ENCODE data around the gene IFIT1.
"Not testable (repeated sequence)": the region's sequence is repeated elsewhere in the genome, so short reads cannot be mapped to it uniquely, and the experiment has no call there.

Gene IFIT1, protein sequence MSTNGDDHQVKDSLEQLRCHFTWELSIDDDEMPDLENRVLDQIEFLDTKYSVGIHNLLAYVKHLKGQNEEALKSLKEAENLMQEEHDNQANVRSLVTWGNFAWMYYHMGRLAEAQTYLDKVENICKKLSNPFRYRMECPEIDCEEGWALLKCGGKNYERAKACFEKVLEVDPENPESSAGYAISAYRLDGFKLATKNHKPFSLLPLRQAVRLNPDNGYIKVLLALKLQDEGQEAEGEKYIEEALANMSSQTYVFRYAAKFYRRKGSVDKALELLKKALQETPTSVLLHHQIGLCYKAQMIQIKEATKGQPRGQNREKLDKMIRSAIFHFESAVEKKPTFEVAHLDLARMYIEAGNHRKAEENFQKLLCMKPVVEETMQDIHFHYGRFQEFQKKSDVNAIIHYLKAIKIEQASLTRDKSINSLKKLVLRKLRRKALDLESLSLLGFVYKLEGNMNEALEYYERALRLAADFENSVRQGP

DNA sequence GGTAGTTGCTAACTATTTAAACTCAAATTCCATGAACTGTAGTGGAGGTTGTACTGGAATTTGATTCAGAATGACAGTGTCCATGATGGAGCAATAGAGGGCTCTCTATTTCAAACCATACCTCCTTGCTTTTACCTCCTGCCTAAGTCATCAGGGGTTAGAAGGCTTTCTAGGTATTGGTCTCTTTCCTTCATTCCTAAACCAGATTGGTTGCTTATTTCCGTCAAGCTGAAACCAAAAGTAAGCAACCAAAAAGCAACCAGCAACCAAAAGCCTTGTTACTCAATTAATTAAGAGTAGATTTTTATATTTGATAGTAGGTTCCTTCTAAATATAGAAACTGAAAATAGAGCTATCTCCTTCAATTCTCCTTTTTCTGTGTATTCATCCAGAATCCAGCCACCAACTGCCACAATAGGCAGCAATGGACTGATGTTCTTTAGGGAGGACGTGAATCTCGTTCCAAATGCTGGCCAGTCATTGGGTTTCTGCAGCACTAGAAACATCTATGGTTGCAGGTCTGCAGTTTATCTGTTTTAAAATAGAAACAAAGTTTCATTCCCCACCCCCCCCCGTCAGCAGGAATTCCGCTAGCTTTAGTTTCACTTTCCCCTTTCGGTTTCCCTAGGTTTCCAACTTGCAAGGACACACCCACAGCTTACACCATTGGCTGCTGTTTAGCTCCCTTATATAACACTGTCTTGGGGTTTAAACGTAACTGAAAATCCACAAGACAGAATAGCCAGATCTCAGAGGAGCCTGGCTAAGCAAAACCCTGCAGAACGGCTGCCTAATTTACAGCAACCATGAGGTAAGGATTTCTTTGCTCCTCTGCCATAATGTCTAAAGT is at the start of gene IFIT1:
IFIT1 (plus strand) TSS at position 717 of the 850 bp plus-strand sequence; CDS start at position 807, 90 bp downstream.
- peak; percentile 92 for DNase-seq (ENCODE audit: low spot score)

DNA sequence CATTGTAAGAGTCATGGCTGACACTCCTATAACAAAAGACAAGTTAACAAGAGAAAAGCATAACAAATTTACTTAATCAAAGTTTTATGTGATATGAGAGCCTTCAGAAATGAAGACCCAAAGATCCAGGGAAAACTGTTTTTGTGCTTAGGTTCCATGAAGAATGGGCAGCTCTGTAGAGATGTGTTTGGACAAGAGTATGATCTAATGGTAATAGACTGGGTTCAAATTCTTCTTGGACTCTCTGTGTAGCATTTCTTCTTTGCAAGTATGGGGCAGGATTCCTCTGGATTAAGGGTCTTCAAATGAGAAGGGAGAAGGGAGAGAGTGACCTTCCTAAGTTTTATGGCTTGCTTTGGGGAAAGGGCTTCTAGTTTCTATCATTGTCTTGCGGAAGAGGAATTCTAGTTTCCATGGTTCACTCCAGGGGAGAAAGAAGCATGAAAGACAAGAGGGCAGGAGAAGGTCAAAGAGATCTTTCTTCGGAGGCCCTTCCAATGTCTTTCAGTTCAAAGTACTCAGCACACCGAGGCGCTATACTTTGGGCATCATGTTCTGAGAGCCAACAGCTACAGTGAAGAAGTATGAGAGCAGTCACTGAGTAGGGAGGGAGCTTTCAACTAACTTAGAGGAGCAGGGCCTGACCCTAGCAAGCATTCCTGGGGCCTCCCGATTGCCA is 49.2 kb upstream of the IFIT1 start:
- DNase-seq (ENCODE audit: low spot score): no peak

- no peak for DNase-seq (ENCODE audit: low spot score)
Measured at GRCh38 chr10:89344156-89344555, 48.3 kb upstream of the IFIT1 start.

GRCh38 chr10:89345367-89346000 is 46.9 kb upstream of the IFIT1 start:
- no peak for DNase-seq (ENCODE audit: low spot score)

GRCh38 chr10:89346405-89347254 is 45.8 kb upstream of the IFIT1 start:
- no peak for DNase-seq (ENCODE audit: low spot score)

GRCh38 chr10:89347701-89348457 is 44.5 kb upstream of the IFIT1 start:
- no peak for DNase-seq (ENCODE audit: low spot score)

- DNase-seq (ENCODE audit: low spot score): no peak
Measured at GRCh38 chr10:89348481-89348880, 43.9 kb upstream of the IFIT1 start.

DNA sequence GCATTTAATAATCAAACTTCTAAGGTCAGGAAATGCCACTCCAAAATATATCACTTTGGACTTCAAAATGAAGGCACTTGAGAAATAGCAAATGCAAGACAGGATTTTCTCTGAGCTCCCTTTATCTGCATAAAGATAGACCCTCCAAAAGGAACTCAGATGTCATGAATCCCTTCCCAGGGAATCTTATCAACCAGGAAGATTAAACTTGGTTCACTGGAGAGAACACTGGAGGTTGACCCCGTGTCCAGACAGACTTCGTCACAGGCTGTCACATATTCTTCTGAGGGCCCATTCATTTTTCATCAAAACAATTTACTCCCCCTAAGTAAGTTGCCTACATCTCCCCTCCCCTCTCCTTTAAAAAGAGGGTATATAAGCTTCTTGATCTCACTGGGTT is 43.4 kb upstream of the IFIT1 start:
- DNase-seq (ENCODE audit: low spot score): no peak

- DNase-seq (ENCODE audit: low spot score): not testable (repeated sequence)
Measured at GRCh38 chr10:89350631-89351315, 41.6 kb upstream of the IFIT1 start.

- no peak for DNase-seq (ENCODE audit: low spot score)
Measured at GRCh38 chr10:89351412-89351779, 41.0 kb upstream of the IFIT1 start.

DNA sequence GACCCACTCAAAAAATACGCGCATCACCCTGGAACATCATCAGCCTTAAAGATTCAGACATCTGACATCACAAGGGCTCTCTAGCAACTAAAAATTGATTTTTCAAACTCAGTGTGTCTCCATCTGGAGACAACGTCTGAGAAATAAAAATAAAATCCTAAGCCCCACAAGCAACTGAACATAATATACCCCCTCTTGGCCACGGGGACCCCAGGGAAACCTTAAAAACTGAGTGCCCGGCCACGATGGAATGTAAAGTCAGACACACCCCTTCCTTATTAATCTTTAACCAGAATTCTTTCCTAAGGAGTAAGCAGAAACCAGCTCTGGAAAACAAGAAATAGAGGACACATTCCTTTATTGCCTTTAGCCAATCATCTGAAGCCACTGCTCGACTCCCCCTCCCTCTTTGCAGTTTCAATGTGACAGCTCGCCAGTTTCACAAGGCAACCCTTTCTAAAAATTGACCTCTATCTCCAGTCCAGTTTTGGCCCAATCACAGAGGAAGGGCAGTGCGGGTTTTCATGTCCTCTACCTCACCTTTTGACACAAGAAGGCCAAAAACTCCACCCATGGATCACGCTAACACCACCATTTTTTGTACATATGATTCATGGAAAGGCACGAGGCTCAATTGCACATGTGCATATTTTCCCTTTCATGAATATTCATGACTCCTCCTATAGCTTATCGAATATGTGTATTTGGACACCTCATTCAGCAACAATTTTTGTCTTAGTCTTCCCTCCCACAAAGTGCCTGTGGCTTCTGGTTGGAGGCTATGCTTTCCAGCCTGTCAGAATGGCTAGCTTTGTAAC is 40.4 kb upstream of the IFIT1 start:
- DNase-seq (ENCODE audit: low spot score): no peak

GRCh38 chr10:89352802-89353201 is 39.6 kb upstream of the IFIT1 start:
- no peak for DNase-seq (ENCODE audit: low spot score)

- no peak for DNase-seq (ENCODE audit: low spot score)
Measured at GRCh38 chr10:89355394-89355931, 37.0 kb upstream of the IFIT1 start.

- no peak for DNase-seq (ENCODE audit: low spot score)
Measured at GRCh38 chr10:89357096-89357495, 35.3 kb upstream of the IFIT1 start.

GRCh38 chr10:89357975-89358374 is 34.4 kb upstream of the IFIT1 start:
- DNase-seq (ENCODE audit: low spot score): no peak

DNA sequence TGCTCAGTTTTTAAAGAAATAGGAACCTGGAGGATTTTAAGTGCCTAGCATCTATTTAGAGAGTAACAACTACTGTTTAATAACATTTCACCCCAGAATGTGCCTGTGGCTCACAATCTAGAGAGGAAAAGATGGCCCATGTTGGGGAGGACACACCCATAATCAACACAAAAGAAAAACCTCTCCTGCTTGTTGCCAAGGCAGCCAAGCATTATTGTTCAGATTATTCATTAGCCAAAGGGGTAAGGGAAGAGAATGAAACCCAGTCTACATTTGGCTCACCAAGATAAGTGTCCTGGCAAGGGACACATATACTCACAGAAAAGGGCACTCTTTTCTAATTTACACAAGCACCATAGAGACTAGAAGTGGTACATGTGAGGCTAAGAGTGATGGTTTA is 32.3 kb upstream of the IFIT1 start:
- no peak for DNase-seq (ENCODE audit: low spot score)

DNA sequence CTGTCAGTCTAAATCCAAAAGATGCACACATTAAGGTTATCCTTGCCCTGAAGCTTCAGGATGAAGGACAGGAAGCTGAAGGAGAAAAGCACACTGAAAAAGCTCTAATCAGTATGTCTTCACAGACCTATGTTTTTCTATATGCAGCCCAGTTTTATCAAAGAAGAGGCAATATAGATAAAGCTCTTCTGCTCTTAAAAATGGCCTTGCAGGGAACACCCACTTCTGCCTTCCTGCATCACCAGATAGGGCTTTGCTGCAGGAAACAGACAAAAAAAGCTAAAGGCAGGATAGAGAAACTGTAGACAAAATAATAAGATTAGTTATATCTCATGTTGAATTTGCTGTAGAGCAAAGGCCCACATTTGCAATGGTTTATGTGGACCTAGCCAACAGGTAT is 29.5 kb upstream of the IFIT1 start:
- no peak for DNase-seq (ENCODE audit: low spot score)

DNA sequence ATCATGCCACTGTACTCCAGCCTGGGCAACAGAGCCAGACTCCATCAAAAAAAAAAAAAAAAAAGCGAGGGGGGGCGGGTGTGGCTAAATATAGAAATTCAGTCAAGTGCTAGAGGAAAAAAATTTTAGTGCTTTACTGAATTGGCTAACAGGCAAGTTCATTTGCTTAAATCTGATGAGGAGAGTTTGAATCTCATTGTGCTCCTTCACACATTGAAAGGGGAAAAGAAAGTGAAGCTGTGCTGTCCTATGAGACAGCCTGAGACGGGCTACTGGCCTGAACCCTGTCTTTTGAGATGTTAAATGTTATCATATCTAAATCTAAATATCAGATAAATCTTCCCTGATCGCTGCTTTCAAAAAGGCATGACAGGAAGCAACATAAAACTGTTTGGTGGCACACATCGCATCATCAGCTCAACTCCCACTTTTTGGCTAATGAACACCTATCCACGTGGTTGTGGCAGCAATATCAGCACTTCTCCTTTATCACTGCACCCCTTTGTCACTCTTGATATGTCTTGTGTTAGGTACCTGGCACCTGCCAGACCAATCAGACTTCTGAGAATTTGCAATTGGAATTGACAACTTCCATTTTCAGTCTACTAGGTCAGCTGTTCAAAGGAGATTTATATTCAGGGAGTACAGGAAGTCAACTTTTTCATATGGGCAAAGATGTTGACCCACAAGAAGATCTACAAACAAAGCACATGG is 28.5 kb upstream of the IFIT1 start:
- DNase-seq (ENCODE audit: low spot score): no peak

All from Ammon's horn (tissue), 1 donor.